ENCODE data around the gene CTCF. TPM values are rescaled to one million over a fixed set of nuclear protein-coding genes. Genes with fewer than 3 reads are reported as not detected.

CTCF gene
- total RNA-seq, 2 donors from 2014 or later: 37.0 to 47.3 TPM

DNA sequence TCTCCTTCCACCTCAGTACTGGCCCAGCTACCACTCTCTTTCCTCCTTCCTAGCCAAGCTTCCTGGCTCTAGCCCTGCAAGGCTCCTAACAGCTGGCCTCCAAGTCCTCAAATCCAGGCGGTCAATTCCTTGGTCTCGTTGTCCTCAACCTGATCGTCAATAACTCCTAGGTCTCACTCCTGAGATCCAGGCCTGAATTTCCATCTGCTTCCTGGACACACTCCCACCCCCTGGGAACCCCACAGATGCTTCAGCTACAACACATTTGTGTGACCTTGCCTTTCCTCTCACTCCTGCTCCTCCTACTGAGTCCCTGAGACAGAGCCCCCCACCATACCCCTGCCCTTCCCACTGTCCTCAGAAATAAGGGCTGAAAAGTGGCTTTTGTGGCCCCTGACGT, 101.9 kb downstream of the CTCF start:
- intact Hi-C loops (cut with DNase I): loop anchor here (10.0 kb wide), 1 partner anchor 139 kb away; the partner anchor contains the start of gene RIPOR1
- no peak for DNase-seq
- TF ChIP-seq, protein P1, sequence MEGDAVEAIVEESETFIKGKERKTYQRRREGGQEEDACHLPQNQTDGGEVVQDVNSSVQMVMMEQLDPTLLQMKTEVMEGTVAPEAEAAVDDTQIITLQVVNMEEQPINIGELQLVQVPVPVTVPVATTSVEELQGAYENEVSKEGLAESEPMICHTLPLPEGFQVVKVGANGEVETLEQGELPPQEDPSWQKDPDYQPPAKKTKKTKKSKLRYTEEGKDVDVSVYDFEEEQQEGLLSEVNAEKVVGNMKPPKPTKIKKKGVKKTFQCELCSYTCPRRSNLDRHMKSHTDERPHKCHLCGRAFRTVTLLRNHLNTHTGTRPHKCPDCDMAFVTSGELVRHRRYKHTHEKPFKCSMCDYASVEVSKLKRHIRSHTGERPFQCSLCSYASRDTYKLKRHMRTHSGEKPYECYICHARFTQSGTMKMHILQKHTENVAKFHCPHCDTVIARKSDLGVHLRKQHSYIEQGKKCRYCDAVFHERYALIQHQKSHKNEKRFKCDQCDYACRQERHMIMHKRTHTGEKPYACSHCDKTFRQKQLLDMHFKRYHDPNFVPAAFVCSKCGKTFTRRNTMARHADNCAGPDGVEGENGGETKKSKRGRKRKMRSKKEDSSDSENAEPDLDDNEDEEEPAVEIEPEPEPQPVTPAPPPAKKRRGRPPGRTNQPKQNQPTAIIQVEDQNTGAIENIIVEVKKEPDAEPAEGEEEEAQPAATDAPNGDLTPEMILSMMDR (IDR thresholded peaks at IDR 0.05): no peak
- Histone ChIP-seq H3K9me3 (no peaks in the 10 kb centered on the region), H3K27me3 (no peaks in the 10 kb centered on the region), H3K4me1 (peaks cover 19% of the 10 kb centered on the region), H3K27ac (no peak overlapping the region), H3K4me3 (no peak overlapping the region), H3K9ac (ENCODE audit: low read depth in 2 of 2, low read length in 2 of 2) (no peak overlapping the region), H3K36me3 (no peaks in the 10 kb centered on the region)

DNA sequence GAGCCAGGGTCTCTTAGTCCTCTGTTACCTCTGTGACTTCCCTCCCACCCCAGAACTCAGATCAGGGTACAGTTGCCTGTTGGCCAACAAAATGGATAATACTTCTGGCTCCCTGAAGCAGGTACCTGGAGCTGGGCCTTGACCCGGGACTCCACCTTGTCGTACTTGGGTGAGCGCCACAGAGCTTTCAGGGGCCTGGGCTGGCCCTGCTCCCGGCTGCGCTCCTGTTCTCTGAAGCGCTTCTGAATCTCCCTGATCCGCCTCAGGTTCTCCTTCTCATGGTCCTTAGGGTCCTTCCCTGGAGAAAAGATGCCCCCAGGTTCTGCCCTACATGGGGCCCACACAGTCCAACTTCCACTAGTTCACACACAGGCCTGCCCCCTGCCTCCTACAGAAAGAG, 102.5 kb downstream of the CTCF start:
- no peaks in the 10 kb centered on the region for H3K9me3 ChIP-seq
- no peak overlapping the region for H3K4me3 ChIP-seq
- peaks cover 17% of the 10 kb centered on the region for H3K4me1 ChIP-seq
- H3K36me3 ChIP-seq: no peaks in the 10 kb centered on the region
- TF ChIP-seq, protein P1 (IDR thresholded peaks at IDR 0.05): no peak
- no peak overlapping the region for H3K27ac ChIP-seq
- no peak for DNase-seq
- no peak overlapping the region for H3K9ac ChIP-seq (ENCODE audit: low read depth in 2 of 2, low read length in 2 of 2)
- intact Hi-C loops (cut with DNase I): loop anchor here (10.0 kb wide), 1 partner anchor 140 kb away; the partner anchor contains the start of gene RIPOR1
- no peaks in the 10 kb centered on the region for H3K27me3 ChIP-seq

DNA sequence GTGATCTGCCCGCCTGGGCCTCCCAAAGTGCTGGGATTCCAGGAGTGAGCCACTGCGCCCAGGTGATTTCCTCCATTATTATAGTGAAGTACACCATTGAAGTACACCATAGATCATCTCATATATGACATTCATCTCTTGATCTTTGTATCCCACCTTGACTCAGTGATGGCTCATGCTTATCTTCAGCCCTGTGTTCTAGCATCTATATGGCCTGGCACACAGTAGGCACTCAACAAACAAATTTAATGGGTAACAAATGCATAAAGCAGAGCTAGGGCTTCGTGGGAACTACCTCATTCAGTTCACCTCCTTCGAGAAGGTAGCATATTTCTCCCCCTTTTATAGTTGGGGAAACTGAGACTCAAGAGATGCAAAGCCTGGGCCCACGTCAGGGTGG, 103.3 kb downstream of the CTCF start:
- Histone ChIP-seq H3K27ac (no peak overlapping the region), H3K36me3 (no peaks in the 10 kb centered on the region), H3K9me3 (no peaks in the 10 kb centered on the region), H3K4me3 (peak overlapping the region; percentile 88), H3K27me3 (no peaks in the 10 kb centered on the region), H3K4me1 (peaks cover 17% of the 10 kb centered on the region), H3K9ac (ENCODE audit: low read depth in 2 of 2, low read length in 2 of 2) (peak overlapping the region; percentile 43 to 66)
- intact Hi-C loops (cut with DNase I): loop anchor here (10.0 kb wide), 1 partner anchor 141 kb away; the partner anchor contains the start of gene RIPOR1
- TF ChIP-seq, protein P1 (IDR thresholded peaks at IDR 0.05): no peak
- DNase-seq: no peak

DNA sequence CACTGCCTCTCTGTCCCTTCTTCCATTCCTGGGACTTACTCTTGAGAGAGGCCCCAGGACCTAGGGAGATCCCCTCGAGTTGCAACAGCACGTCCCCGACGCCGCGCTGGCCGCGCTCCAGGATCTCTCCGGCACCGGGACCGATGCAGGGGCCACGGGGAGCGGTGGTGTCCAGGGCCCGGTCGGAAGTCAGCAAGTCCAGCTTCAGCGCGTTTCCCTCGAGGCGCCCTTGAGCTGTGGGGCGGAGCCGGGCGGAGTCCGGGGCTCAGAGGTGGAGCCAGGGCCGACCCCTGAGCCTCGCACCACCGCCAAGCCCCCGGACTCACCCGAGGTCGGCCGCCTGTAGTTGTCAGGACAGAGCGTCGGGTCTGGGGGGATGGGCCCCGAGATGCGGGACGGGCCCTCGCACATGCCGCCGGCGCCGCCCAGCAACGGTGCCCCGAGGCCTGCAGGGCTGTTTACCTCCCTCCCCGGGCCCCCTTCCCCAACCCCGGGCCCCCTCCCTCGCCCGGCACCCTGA, 103.8 kb downstream of the CTCF start:
- peak overlapping the region; percentile 70 for H3K27ac ChIP-seq
- H3K4me3 ChIP-seq: peak overlapping the region; percentile 88
- H3K36me3 ChIP-seq: no peaks in the 10 kb centered on the region
- no peaks in the 10 kb centered on the region for H3K9me3 ChIP-seq
- peaks cover 16% of the 10 kb centered on the region for H3K4me1 ChIP-seq
- DNase-seq: no peak
- peak overlapping the region; percentile 43 to 66 for H3K9ac ChIP-seq (ENCODE audit: low read depth in 2 of 2, low read length in 2 of 2)
- no peaks in the 10 kb centered on the region for H3K27me3 ChIP-seq
- TF ChIP-seq, protein P1 (IDR thresholded peaks at IDR 0.05): no peak
- intact Hi-C loops (cut with DNase I): loop anchor here (10.0 kb wide), 1 partner anchor 141 kb away; the partner anchor contains the start of gene RIPOR1

DNA sequence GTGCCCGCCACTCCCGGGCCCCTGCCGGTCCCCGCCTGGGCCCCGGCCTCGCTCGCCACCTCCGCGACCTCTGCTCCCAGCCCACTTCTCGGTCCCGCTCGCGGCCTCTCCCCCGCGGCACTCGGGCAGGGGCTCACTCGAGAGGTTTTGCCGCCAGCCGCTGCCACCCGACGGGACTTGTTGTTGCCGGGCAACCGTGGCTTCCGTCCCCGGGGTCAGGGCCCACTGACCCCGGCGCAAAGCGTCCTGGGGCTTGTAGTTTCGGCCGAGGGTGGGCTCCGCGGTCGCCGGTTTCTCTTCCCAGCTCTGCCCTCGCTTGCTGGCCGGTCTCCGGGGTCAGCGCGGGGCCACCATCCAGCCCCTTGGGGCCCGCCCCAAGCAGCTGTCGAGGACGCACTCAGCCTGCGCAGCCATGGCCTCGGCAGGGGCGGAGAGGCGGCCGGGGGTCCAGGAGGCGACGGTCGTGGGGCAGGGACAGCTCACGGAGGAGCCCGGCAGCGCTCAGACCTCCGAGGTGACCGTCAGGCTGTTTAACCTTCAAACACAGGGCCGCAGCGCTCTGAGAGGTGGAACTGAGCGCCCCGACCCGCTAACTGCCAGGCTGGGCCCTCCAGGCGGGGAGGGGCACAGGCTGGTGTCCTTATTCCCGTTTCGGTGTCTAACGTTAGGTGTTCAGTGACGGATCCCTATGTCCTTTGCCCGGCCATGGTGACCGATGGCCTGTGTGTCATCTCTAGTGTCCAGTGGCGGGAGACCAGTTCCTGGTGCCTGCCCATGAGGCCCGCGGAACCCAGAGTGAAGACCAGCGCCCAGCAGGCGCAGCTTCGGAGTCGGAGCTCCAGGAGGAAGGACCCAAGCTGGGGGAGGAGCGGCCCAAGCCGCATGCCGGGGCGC, 104.5 kb downstream of the CTCF start, which contains the start of the genes C16orf86 and ENKD1:
TSS of gene C16orf86 (plus strand) at position 256 of the 894 bp plus-strand sequence. CDS start at position 413, 157 bp downstream.
TSS of gene ENKD1 (minus strand) at position 192 of the 894 bp plus-strand sequence. CDS start 308 bp downstream, outside the sequence.
- intact Hi-C loops (cut with DNase I): loop anchor here (10.0 kb wide), 1 partner anchor 142 kb away; the partner anchor contains the start of gene RIPOR1
- H3K4me3 ChIP-seq: peak within 1 kb of the TSS; percentile 88
- H3K9ac ChIP-seq (ENCODE audit: low read depth in 2 of 2, low read length in 2 of 2): peak within 1 kb of the TSS; percentile 55 to 91
- H3K9me3 ChIP-seq: no peaks in the 10 kb centered on the region
- H3K36me3 ChIP-seq: no peaks in the 10 kb centered on the region
- peak within 1 kb of the TSS; percentile 70 for H3K27ac ChIP-seq
- DNase-seq: peak; percentile 83
- TF ChIP-seq, protein P1 (IDR thresholded peaks at IDR 0.05): no peak
- H3K27me3 ChIP-seq: no peaks in the 10 kb centered on the region
- peaks cover 11% of the 10 kb centered on the region for H3K4me1 ChIP-seq
